H1 (cell line): ENCODE data around the gene GMPPA. TPM values are rescaled to one million over a fixed set of nuclear protein-coding genes. Genes with fewer than 3 reads are reported as not detected.

Experiments
- CTCF ChIA-PET: fragments of 300-600 bp; sonication (Branson Sonifier 250); formaldehyde crosslinking; loops from one replicate; lab custom pipeline; 2021; ENCODE audit not compliant: partially characterized antibody; lab: Charles Lee
- POLR2A ChIA-PET: fragments of 300-600 bp; sonication (Branson Sonifier 250); formaldehyde crosslinking; loops from one replicate; lab custom pipeline; 2021; ENCODE audit warnings: inconsistent platforms; ENCODE audit not compliant: partially characterized antibody; lab: Charles Lee
- DNase-seq, 2 experiments: peaks; one replicate each; pipeline versions ENCODE4 v3.0.0 to v3.0.0-alpha.2; 2010 to 2022; ENCODE audit warnings: low spot score in 2 of 2, low read depth in 1 of 2, mixed read lengths in 1 of 2
- FAIRE-seq: peaks from 2 replicates; lab custom pipeline; 2011; peaks lifted over from hg19 to GRCh38; lab: Jason Lieb, UNC
- H2AFZ ChIP-seq: 2 replicates; pipeline ENCODE4 v1.8.1; 2012; ENCODE audit warnings: low read length, inconsistent platforms
- H2AK5ac ChIP-seq: 2 replicates; pipeline ENCODE4 v1.6.1; 2013; ENCODE audit warnings: low read depth, low read length
- H2BK120ac ChIP-seq: replicated peaks from 2 replicates; pipeline ENCODE3; 2013; ENCODE audit warnings: low read depth, low read length, inconsistent platforms
- H2BK12ac ChIP-seq: 2 replicates; pipeline ENCODE4 v1.6.1; 2013; ENCODE audit warnings: low read depth, low read length
- H2BK15ac ChIP-seq: 2 replicates; pipeline ENCODE4 v1.6.1; 2013; ENCODE audit warnings: low read length
- H2BK20ac ChIP-seq: 2 replicates; pipeline ENCODE4 v1.6.1; 2013; ENCODE audit warnings: low read length
- H2BK5ac ChIP-seq: 2 replicates; pipeline ENCODE4 v1.6.1; 2013; ENCODE audit warnings: low read depth, low read length
- H3K14ac ChIP-seq: 2 replicates; pipeline ENCODE4 v1.6.1; 2013; ENCODE audit warnings: inconsistent platforms; ENCODE audit not compliant: insufficient read length
- H3K18ac ChIP-seq: 2 replicates; pipeline ENCODE4 v1.6.1; 2013; ENCODE audit warnings: low read length; ENCODE audit errors: extremely low read depth
- H3K23ac ChIP-seq: 2 replicates; pipeline ENCODE4 v1.6.1; 2013; ENCODE audit warnings: inconsistent platforms; ENCODE audit not compliant: insufficient read length
- H3K23me2 ChIP-seq: 2 replicates; pipeline ENCODE4 v1.6.1; 2013; ENCODE audit warnings: low read depth, low read length
- H3K27ac ChIP-seq: 2 replicates; pipeline ENCODE4 v1.6.1; 2011; ENCODE audit warnings: low read depth, low read length, inconsistent platforms
- H3K27me3 ChIP-seq, 4 experiments: replicated peaks in 1 of 4; 1 replicate in 1 of 4; 2 replicates in 3 of 4; pipeline versions ENCODE4 v1.6.1 to v1.8.1; 2011 to 2013; ENCODE audit warnings: low read length in 3 of 4, mild to moderate bottlenecking in 3 of 4, inconsistent platforms in 2 of 4, mixed read lengths in 2 of 4, moderate library complexity in 1 of 4; ENCODE audit not compliant: control insufficient read depth in 3 of 4, insufficient read depth in 3 of 4; ENCODE audit errors: extremely low read depth in 1 of 4
- H3K36me3 ChIP-seq, 4 experiments: 2 replicates each; pipeline versions ENCODE4 v1.6.1 to v1.8.1; 2011 to 2013; ENCODE audit warnings: mild to moderate bottlenecking in 4 of 4, low read length in 3 of 4, moderate library complexity in 2 of 4, control low read depth in 1 of 4, inconsistent platforms in 1 of 4; ENCODE audit not compliant: insufficient read depth in 4 of 4, control insufficient read depth in 2 of 4
- H3K4ac ChIP-seq: replicated peaks from 2 replicates; pipeline ENCODE3; 2013; ENCODE audit warnings: low read length, low read depth, mixed read lengths, inconsistent platforms; ENCODE audit not compliant: insufficient read length
- H3K4me1 ChIP-seq, 4 experiments: replicated peaks in 1 of 4; 1 replicate in 1 of 4; 2 replicates in 3 of 4; pipeline versions ENCODE4 v1.6.1 to v1.8.1; 2011 to 2013; ENCODE audit warnings: low read length in 3 of 4, inconsistent platforms in 2 of 4, mixed read lengths in 1 of 4; ENCODE audit not compliant: insufficient read depth in 4 of 4, control insufficient read depth in 3 of 4
- H3K4me2 ChIP-seq, 2 experiments: 2 replicates each; pipeline versions ENCODE4 v1.6.1 to v1.8.1; 2011 to 2013; ENCODE audit warnings: low read depth in 2 of 2, low read length in 2 of 2, control low read depth in 1 of 2, inconsistent platforms in 1 of 2, mild to moderate bottlenecking in 1 of 2; ENCODE audit not compliant: insufficient read depth in 1 of 2
- H3K4me3 ChIP-seq, 4 experiments: fragments of 200-600, 300-600 bp in 1 of 4; sonication (generic), shearing (Covaris generic), sonication (Bioruptor Twin) in 1 of 4; 2 replicates each; pipeline versions ENCODE4 v1.5.1 to v1.8.1; 2011 to 2016; ENCODE audit warnings: low read length in 4 of 4, low read depth in 3 of 4, control low read depth in 2 of 4, inconsistent platforms in 2 of 4, mild to moderate bottlenecking in 2 of 4, mixed read lengths in 1 of 4, moderate library complexity in 1 of 4; ENCODE audit not compliant: insufficient read depth in 2 of 4; ENCODE audit errors: extremely low read depth in 1 of 4
- H3K56ac ChIP-seq: replicated peaks from 2 replicates; pipeline ENCODE3; 2013; ENCODE audit warnings: low read depth, mild to moderate bottlenecking, mixed read lengths, low read length, inconsistent platforms; ENCODE audit not compliant: insufficient read length
- H3K79me1 ChIP-seq: 2 replicates; pipeline ENCODE4 v1.6.1; 2013; ENCODE audit warnings: low read depth, low read length, control low read depth
- H3K79me2 ChIP-seq, 2 experiments: 2 replicates each; pipeline versions ENCODE4 v1.6.1 to v1.8.1; 2012 to 2013; ENCODE audit warnings: low read length in 2 of 2, mild to moderate bottlenecking in 2 of 2, inconsistent platforms in 1 of 2; ENCODE audit not compliant: insufficient read depth in 2 of 2, control insufficient read depth in 1 of 2
- H3K9ac ChIP-seq, 4 experiments: replicated peaks in 1 of 4; 1 replicate in 1 of 4; 2 replicates in 3 of 4; pipeline versions ENCODE4 v1.6.1 to v1.8.1; 2011 to 2013; ENCODE audit warnings: low read depth in 3 of 4, low read length in 3 of 4, control low read depth in 2 of 4, mild to moderate bottlenecking in 2 of 4, moderate library complexity in 2 of 4, inconsistent platforms in 1 of 4; ENCODE audit errors: extremely low read depth in 1 of 4
- H3K9me3 ChIP-seq, 2 experiments: 2 replicates each; pipeline versions ENCODE4 v1.6.1 to v1.8.1; 2012 to 2013; ENCODE audit warnings: mild to moderate bottlenecking in 2 of 2, moderate library complexity in 2 of 2, control low read depth in 1 of 2, inconsistent platforms in 1 of 2, low read depth in 1 of 2, low read length in 1 of 2, mixed read lengths in 1 of 2; ENCODE audit not compliant: insufficient read depth in 2 of 2
- H4K20me1 ChIP-seq, 2 experiments: replicated peaks in 1 of 2; 2 replicates each; pipeline versions ENCODE3 to v1.8.1; 2011 to 2013; ENCODE audit warnings: inconsistent platforms in 2 of 2, low read length in 2 of 2, mild to moderate bottlenecking in 1 of 2; ENCODE audit not compliant: insufficient read depth in 2 of 2, control insufficient read depth in 1 of 2
- H4K5ac ChIP-seq: 2 replicates; pipeline ENCODE4 v1.6.1; 2013; ENCODE audit warnings: low read length, low read depth, mixed read lengths, inconsistent platforms; ENCODE audit not compliant: insufficient read length
- H4K8ac ChIP-seq: 2 replicates; pipeline ENCODE4 v1.8.0; 2013; ENCODE audit warnings: mild to moderate bottlenecking, moderate library complexity, low read length, inconsistent platforms; ENCODE audit not compliant: insufficient read depth; ENCODE audit errors: extremely low read depth
- H4K91ac ChIP-seq: replicated peaks from 2 replicates; pipeline ENCODE3; 2013; ENCODE audit warnings: low read length, mixed read lengths, inconsistent platforms; ENCODE audit not compliant: insufficient read length
- SUZ12 ChIP-seq: fragments of 200-600 bp; sonication (generic); IDR thresholded peaks from 2 replicates; pipeline ENCODE4 v1.6.1; 2012; ENCODE audit warnings: mild to moderate bottlenecking, inconsistent platforms, low read length, moderate library complexity, mixed read lengths
- WGBS, 2 experiments: shearing (Covaris generic) in 1 of 2; methylation state at CpG; one replicate each; pipeline versions ENCODE4 v1.1.6 to v1.1.7; 2013 to 2015; ENCODE audit warnings: low lambda C conversion rate in 2 of 2, mixed read lengths in 2 of 2, inconsistent platforms in 1 of 2, low coverage in 1 of 2, missing lambda C conversion rate in 1 of 2; ENCODE audit not compliant: insufficient replicate concordance in 2 of 2, insufficient coverage in 1 of 2, insufficient read length in 1 of 2; ENCODE audit errors: extremely low coverage in 1 of 2, missing lambda C conversion rate in 1 of 2; 5-methylcytosine and 5-hydroxymethylcytosine counted together
- polyA plus RNA-seq, 7 experiments: library from polyadenylated mRNA; depleted of rRNA in 3 of 7; stranded (reverse) in 5 of 7; unstranded in 2 of 7; fragments of >200 nt in 5 of 7; fragments of 200-250 nt in 2 of 7; gene quantifications; 1 replicate in 5 of 7; 2 replicates in 1 of 7; 4 replicates in 1 of 7; pipeline versions ENCODE4 v1.2.1 to v1.2.3, GENCODE V29; 2011 to 2013; ENCODE audit warnings: missing spikeins in 2 of 7, mixed read lengths in 2 of 7
- total RNA-seq: library from RNA; stranded (reverse); fragmentation: NEBNext Ultra II Directional; extraction: Animal tissue kit (Norgen Biotek cat#: 25700); gene quantifications from 2 replicates; pipeline ENCODE4 v1.2.1, GENCODE V29; 2021

Gene GMPPA
- total and polyA plus RNA-seq, 2 of the 8 experiments (the other 6 are each of a cell fraction or from before 2014, with no cell fraction given), result 34.3 to 98.8 TPM

DNA sequence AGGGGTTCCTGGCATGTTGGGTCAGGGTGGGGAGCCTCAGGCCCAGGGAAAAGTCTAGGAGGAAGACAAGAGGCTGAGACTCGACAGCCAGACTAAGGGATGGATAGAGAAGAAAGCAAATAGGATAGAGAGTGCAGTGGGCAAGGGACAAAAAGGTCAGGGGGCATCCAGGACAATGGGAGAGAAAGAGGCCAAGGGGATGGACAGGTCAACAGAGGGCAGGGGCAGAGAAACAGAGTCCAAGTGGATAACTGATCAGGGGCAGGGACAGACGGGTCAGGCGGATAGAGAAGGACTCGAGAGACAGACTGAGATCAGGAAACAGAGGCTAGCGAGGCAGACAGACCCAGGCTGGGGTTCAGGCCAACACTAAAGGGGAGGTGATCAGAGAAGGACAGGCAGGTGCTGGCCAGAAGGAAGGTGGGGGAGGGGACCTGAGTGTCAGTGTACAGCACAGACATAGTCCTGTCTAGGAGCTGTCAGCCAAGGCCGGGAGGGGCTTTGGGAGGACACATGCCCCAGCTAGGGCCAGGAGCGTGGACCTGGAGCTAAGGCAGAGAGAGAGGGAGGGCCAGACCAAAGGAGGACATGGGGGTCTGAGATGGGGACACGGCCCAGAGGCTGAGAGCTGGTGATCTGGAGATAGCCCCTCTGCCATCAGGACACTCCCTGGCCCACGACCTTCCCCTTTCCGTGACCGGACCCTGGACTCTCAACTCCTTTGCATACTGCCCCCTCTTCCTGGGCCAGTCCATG is 27.8 kb downstream of the GMPPA start:
- Histone ChIP-seq H3K23ac (no peak overlapping the region), H3K18ac (no peak overlapping the region), H2AFZ (no peak overlapping the region), H3K4me1 (peaks cover 0 to 25% (median 15%) of the 10 kb centered on the region in 4 experiments; a peak in 6 of 7 replicates), H2BK5ac (peak overlapping the region; percentile 45; the same call in 1 of the 2 replicates), H3K9ac (no peak overlapping the region), H4K91ac (no peak overlapping the region), H3K4me3 (no peak overlapping the region), H3K27ac (no peak overlapping the region), H4K8ac (no peak overlapping the region; the same call in 1 of the 2 replicates), H2BK20ac (no peak overlapping the region), H3K36me3 (no peaks in the 10 kb centered on the region), H3K9me3 (no peaks in the 10 kb centered on the region), H4K5ac (no peak overlapping the region), H3K27me3 (peaks cover 0 to 24% (median 12%) of the 10 kb centered on the region in 4 experiments; a peak in 6 of 7 replicates), H3K56ac (no peak overlapping the region), H2BK12ac (0 out of 2 replicates have a peak overlapping the region, but pooled peaks have one; percentile 33), H2AK5ac (no peak overlapping the region; the same call in 1 of the 2 replicates), H3K14ac (no peak overlapping the region), H3K23me2 (peaks cover 2% of the 10 kb centered on the region; the same call in 1 of the 2 replicates), H4K20me1 (no peaks in the 10 kb centered on the region), H2BK15ac (peak overlapping the region; percentile 95; the same call in 1 of the 2 replicates), H3K79me2 (no peaks in the 10 kb centered on the region), H2BK120ac (no peak overlapping the region), H3K79me1 (no peaks in the 10 kb centered on the region), H3K4me2 (no peak overlapping the region), H3K4ac (no peak overlapping the region)
- ChIA-PET CTCF (interaction anchor here (0.8 to 113.1 kb wide), 14 partner anchors 5 to 148 kb away, joined by 3 to 7248 read pairs (median 6); partner anchors contain the start of genes ASIC4, CHPF, DES and GMPPA), POLR2A (interaction anchor here (0.9 to 3.8 kb wide), 13 partner anchors 14 to 84 kb away, joined by 3 to 14 read pairs (median 3); partner anchors contain the start of genes CHPF, GMPPA and TMEM198)
- WGBS, 2 experiments, result 76% methylated on average over 10 of the region's 11 CpGs; no CpG with 5 or more reads in 1 of the 2 experiments
- FAIRE-seq, result no peak
- no peak for DNase-seq
- no peak for TF ChIP-seq SUZ12
